Stimulated activated CD4-positive, alpha-beta T cell treated with anti-CD3 and anti-CD28 coated beads, Interleukin-1b, Interleukin-23, amount 100 ng/mL, for 48 hours (primary cell): ENCODE data around the gene RPAP3.
"Not testable (repeated sequence)": the region's sequence is repeated elsewhere in the genome, so short reads cannot be mapped to it uniquely, and the experiment has no call there.

Experiments used
- DNase-seq: peaks from one replicate; pipeline ENCODE4 v3.0.0-alpha.2; 2020

Gene RPAP3

GRCh38 chr12:47652521-47653234 lies 53.2 kb downstream of the RPAP3 start:
- no peak for DNase-seq

GRCh38 chr12:47651368-47652254 lies 54.2 kb downstream of the RPAP3 start:
- DNase-seq: peak; percentile 44

- no peak for DNase-seq
Measured at GRCh38 chr12:47650469-47650868, 55.4 kb downstream of the RPAP3 start.

GRCh38 chr12:47649381-47649780 lies 56.4 kb downstream of the RPAP3 start:
- no peak for DNase-seq

GRCh38 chr12:47648056-47648579 lies 57.7 kb downstream of the RPAP3 start:
- DNase-seq: no peak

- DNase-seq: not testable (repeated sequence)
Measured at GRCh38 chr12:47642310-47642709, 63.5 kb downstream of the RPAP3 start.

- DNase-seq: peak; percentile 56
Measured at GRCh38 chr12:47636908-47637780, 68.7 kb downstream of the RPAP3 start.

GRCh38 chr12:47635770-47636169 lies 70.1 kb downstream of the RPAP3 start:
- not testable (repeated sequence) for DNase-seq

GRCh38 chr12:47634127-47634526 lies 71.7 kb downstream of the RPAP3 start:
- no peak for DNase-seq

- no peak for DNase-seq
Measured at GRCh38 chr12:47621960-47622359, 83.9 kb downstream of the RPAP3 start.

GRCh38 chr12:47617476-47617875 lies 88.4 kb downstream of the RPAP3 start:
- no peak for DNase-seq

GRCh38 chr12:47616440-47616839 lies 89.4 kb downstream of the RPAP3 start:
- no peak for DNase-seq

GRCh38 chr12:47615711-47616110 lies 90.1 kb downstream of the RPAP3 start:
- no peak for DNase-seq

- no peak for DNase-seq
Measured at GRCh38 chr12:47614521-47614920, 91.3 kb downstream of the RPAP3 start.

- no peak for DNase-seq
Measured at GRCh38 chr12:47612953-47613352, 92.9 kb downstream of the RPAP3 start.

GRCh38 chr12:47611906-47612305 lies 93.9 kb downstream of the RPAP3 start:
- no peak for DNase-seq
